HG03064 (cell line): ENCODE data around the gene DENND1A.
"Not testable (repeated sequence)": the region's sequence is repeated elsewhere in the genome, so short reads cannot be mapped to it uniquely, and the experiment has no call there.

Source experiments
- ATAC-seq: cut with Tn5 transposase; IDR thresholded peaks from one replicate; pipeline ENCODE4 v1.9.1; 2021; ENCODE audit warnings: low read depth; ENCODE audit not compliant: unreplicated experiment

The DENND1A gene

DNA sequence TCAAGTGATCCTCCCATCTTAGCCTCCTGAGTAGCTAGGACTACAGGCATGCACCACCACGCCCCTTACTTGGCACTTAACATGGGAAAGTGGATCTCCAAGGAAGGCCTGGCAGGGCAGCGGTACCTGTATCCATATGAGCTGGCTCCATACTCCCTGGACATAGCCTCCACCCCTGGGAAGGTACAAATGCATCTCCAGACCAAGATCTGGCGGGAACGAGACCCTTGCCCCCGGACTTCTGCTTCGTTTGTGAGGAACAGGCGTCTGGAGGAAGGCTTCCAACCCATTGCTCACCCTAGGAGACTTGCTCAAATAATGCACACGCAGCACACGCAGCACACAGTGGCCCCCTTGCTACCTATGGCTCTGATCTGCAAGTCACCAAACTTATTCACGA, 518.7 kb downstream of the DENND1A start:
- no peak for ATAC-seq

- no peak for ATAC-seq
Measured at GRCh38 chr9:123410281-123410910, 519.5 kb downstream of the DENND1A start.

GRCh38 chr9:123408313-123409262, 521.3 kb downstream of the DENND1A start:
- ATAC-seq: no peak

DNA sequence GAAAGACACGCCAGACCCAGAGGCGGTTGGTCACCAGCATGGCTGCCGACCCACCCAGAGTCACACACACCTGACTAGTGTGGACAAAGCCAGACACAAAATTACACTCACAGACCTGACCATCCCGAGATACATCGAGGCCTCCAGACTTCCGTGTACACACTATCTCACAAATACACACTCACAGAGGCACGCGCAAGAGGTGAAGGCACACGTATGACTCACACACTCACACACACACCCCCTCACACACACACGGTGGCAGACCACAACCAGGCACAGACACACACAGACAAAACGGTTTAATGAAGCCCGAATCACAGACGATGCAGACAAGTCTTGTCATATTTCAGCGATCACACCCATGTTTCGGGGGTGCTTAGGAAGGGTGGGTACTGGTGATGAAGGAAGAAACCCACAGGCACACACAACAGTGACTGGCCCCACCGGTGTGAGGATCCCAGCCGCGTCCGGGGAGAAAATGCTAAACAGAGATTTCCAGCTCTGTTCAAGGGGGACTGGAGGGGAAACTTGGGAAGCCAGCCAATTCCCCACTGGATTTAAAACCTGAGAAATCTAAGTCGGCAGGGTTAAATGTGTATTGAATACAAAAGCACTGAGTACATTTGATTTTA, 522.6 kb downstream of the DENND1A start:
- no peak for ATAC-seq

DNA sequence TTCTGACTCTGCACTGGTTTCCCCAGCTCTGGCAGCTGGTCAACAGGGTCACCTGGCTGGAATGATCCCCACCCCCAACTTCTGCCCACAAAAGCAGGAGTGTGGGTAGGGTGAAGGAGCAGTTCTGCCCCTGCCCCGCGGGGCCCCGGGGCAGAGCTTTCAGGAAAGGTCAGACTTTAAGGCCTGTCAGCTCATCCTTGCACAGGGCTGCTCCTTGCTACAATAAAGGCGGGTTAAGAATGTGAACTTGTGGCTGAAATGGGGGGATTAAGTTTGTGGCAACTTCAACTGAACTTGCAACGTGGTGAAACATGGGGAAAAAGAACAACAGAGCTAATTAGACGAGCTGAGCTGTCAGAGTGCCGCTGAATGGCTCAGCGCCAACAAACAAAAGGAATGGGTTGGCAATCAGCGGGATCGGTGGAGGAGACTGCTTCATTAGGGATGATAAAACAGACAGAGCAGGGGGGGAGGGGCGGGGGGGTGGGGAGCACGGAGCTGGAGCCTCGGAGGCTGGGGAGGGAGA, 523.2 kb downstream of the DENND1A start:
- ATAC-seq: no peak

GRCh38 chr9:123406016-123406415, 523.9 kb downstream of the DENND1A start:
- no peak for ATAC-seq

DNA sequence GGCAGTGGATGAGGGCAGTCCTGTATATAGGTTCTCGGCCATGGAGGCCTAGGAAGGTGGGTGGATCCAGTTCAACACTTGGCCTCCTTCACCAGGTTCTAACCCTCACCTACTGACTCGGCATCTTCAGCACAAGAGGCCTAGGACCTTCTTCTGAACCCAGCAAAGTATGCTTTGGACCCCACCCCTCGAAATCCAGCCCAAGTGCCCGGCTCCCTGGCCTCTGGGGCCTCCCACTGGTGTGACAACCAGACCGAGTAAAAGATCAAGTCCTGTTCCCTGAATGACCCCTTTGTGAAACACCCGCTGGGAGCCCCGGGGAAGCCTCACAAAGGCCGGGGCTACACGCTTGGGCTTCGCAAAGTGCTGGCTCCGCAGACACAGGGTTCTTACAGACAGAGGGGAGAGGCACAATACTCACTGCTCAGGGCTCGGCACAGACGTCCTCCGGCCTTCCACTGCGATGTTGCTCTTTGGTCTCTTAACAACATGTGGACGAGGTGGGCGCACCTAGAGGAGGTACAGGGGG, 526.9 kb downstream of the DENND1A start:
- ATAC-seq: no peak

DNA sequence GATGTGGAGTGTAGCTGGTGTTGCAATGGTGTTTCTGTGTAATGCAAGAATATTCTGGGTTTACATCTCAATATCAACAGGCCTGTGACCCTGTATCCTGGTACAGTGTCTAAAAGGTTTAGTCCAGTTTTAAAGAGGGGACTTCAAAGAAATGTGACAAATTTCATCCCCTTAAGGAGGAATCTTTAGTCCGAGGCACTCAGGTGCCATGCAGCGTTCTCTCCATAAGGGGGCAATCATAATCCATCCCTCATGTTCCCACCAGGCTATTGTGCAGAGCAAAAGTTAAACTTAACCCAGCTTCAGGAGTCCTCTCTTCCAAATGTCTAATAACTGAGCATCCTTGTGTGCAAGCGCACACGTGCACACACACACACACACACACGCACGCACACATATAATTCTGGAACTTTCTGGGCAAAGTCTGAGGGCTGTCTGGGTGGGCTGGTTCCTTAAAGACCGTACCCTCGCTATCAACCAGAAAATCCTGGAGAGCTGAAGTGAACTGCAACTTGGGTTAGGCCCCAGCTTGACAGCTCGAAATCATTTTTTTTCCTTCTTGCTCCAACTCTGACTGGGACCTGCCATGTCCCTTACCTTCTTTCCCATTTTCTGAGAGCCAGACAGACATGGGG, 527.9 kb downstream of the DENND1A start:
- ATAC-seq: no peak

DNA sequence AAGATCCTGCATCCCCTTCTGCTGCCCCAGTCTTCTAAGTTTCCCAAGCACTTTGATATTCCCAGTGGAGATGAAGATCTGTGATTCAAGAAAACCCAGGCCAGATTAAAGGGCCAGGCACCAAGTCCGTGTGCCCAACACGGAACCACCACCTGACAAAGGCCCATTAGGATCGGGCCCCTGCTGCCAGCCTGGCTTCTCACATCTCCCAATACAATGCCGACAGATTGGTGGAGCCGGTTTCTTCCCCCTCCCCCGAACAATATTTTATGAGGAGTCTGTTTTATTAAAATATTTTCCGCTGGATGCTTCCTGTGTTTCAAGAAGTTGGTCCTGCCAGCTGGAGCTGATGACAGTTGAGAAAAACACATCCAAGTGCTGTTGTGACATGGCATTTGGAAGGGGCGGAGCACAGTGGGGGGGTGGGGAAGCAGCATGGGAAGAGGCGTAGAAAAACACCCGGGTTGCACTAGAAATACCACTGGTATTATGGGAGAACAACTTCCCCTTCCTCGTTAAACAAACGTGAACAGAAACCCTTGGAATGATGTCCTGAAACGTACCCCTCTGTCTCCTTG, 528.9 kb downstream of the DENND1A start:
- no peak for ATAC-seq

GRCh38 chr9:123399803-123400378, 530.0 kb downstream of the DENND1A start:
- ATAC-seq: no peak

GRCh38 chr9:123398938-123399337, 531.0 kb downstream of the DENND1A start:
- ATAC-seq: not testable (repeated sequence)

DNA sequence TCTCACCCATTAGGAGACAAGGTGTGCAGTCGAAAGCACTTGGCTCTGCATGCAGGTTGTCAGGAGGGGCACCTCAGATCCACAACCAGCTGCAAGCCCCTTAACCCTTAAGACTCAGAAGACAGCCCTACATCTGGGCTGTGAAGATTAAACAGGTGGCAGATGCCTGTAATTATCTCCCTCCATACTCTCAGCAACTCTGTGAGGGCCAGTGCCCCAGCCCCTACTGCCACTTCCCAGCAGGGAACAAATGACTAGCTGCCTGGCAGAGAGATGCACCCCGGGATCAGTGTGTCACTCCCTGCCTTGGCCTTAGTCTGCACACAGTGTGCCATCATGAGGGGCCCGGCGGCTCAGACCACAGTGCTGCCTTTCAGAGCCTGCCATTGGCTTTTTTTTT, 532.0 kb downstream of the DENND1A start:
- no peak for ATAC-seq

- no peak for ATAC-seq
Measured at GRCh38 chr9:123395689-123396511, 534.0 kb downstream of the DENND1A start.

DNA sequence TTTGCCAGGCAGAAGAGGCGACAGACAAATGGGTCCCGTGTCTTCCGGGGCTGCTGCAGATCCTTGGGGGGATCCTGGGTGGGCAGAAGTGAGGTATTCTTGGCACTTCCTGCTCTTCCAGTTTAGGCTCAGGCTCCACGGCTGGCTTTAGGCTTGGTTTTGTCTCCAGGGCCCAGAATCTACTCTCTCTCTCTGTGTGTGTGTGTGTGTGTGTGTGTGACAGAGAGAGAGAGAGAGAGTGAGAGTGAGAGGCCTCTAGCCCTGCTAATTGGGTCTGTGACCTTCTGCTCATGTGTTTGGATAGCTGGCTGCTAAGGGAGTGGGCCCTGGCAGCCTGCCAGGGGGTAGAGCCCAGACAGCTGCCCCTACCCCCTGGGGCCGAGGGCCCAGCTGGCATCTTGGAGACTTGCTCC, 534.6 kb downstream of the DENND1A start:
- no peak for ATAC-seq

DNA sequence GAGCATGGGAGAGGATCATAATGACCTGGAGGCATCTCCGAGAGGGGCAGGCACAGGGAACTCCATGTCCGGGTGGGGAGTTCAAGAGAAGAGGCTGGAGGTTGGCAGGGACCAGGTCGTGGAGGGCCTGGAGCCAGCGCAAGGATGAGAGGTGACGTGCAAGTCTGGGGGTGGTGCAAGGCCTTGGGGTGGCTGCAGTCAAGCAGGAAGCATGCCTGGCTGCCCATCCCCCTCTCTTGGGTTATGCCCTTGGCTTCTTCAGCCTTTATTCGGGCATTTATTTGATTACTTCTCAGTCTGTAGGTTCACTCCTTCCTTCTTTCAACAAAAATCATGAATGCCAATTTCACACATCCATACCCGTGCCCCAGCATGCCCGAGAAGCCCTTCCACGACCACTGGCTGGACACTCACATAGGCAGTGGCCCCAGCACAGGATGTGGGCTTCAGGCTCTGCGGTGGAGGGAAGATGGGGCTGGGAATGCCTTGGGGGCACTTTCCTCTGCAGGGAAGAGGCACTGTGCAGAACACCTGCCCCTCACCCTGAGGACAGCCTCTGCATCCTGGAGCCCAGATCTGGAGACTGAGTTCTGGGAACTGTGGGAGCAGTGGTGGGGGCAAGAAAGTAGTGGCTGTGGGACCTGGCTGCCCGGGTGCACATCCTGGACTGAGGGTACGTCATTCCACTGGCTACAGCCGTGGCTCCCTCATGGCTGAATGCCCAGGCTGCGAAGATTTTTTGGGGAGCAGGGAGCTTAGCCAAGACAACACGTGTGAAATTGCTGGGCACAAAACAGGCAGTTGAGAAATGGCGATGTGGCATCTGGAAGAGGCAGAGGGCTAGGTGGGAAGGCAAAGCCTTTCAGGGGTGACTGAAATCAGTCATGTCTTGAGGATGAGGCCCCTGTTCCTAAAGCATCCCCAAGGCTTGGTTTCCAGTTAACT, 535.4 kb downstream of the DENND1A start:
- no peak for ATAC-seq

GRCh38 chr9:123392802-123393201, 537.1 kb downstream of the DENND1A start:
- no peak for ATAC-seq

- ATAC-seq: no peak
Measured at GRCh38 chr9:123391946-123392345, 538.0 kb downstream of the DENND1A start.

GRCh38 chr9:123391233-123391632, 538.7 kb downstream of the DENND1A start:
- ATAC-seq: no peak
